C4-2B (cell line): ENCODE measurements around the gene EIF3C.
"Not testable (repeated sequence)": the region's sequence is repeated elsewhere in the genome, so short reads cannot be mapped to it uniquely, and the experiment has no call there.

Experiments used
- ZFX ChIP-seq: fragments of 450-650 bp; IDR thresholded peaks from 2 replicates; pipeline ENCODE4 v1.6.1; 2017
- TF ChIP-seq, protein P1 (sequence below): fragments of 450-650 bp; conservative IDR thresholded peaks from 2 replicates; pipeline ENCODE4 v1.5.1; 2017; ENCODE audit warnings: mild to moderate bottlenecking

DNA sequence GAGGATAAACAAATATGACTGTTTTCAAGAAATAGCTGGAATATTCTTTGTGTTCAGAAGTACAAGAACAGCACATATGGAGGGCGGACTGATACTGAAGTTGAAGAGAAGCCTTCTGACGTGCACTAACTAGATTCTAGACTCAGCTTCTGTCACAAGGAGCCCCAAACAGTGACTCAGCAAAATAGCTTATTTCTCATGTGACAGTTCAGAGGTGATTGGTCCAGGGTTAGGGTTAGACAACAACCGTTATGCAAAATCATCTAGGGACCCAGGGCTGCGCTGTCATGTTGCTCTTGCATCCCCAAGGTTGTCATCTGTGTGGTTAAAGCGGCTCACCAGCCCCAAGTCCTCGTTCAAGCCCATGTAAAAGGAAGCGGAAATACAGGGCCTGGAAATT, 43.8 kb upstream of the EIF3C start:
- TF ChIP-seq, protein P1, sequence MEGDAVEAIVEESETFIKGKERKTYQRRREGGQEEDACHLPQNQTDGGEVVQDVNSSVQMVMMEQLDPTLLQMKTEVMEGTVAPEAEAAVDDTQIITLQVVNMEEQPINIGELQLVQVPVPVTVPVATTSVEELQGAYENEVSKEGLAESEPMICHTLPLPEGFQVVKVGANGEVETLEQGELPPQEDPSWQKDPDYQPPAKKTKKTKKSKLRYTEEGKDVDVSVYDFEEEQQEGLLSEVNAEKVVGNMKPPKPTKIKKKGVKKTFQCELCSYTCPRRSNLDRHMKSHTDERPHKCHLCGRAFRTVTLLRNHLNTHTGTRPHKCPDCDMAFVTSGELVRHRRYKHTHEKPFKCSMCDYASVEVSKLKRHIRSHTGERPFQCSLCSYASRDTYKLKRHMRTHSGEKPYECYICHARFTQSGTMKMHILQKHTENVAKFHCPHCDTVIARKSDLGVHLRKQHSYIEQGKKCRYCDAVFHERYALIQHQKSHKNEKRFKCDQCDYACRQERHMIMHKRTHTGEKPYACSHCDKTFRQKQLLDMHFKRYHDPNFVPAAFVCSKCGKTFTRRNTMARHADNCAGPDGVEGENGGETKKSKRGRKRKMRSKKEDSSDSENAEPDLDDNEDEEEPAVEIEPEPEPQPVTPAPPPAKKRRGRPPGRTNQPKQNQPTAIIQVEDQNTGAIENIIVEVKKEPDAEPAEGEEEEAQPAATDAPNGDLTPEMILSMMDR: not testable (repeated sequence)
- not testable (repeated sequence) for TF ChIP-seq ZFX
